GM21360 (cell line): Measurements from ENCODE around the gene ZBTB3.
"Not testable (repeated sequence)": the region's sequence is repeated elsewhere in the genome, so short reads cannot be mapped to it uniquely, and the experiment has no call there.

ENCODE experiments used
- ATAC-seq: cut with Tn5 transposase; IDR thresholded peaks from one replicate; pipeline ENCODE4 v1.9.1; 2021; ENCODE audit warnings: mild to moderate bottlenecking, moderate library complexity; ENCODE audit not compliant: unreplicated experiment

ZBTB3 gene

DNA sequence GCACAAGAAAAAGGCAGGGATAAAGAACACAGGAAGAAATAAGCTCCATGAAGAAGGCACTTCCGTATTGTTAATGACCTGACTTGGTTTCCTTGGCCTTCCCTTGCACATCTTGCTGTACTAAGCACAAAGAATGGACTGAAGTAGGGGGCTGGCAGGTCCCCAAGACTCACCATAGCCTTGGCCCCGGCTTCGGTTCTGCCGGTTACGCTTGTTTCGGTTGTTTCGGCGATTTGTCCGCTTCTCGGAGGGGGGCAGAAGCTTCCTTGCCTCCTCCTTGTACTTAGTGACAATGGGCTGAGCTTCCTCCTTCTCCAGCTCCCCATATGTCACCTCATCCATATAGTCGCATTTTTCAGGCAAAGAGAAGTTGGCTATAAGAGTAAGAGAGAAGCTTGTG lies 37.1 kb downstream of the ZBTB3 start:
- ATAC-seq = no peak

DNA sequence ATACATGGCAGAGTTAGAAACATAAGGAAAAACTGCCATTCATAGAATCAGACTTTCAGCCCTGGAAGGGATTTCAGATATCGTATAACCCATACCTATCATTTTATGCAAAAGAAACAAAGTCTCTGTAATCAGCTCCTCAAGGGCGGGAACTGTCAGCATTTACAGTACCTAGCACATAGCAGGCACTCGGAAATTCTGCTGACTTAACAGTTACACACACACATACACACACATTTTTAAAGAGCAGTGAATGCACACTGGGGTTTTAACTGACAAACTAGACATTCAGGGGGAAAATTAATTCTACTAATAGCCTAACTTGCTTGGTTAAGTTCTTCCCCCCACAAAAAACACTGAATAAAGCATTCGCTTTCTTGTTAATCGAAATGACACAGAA lies 37.8 kb downstream of the ZBTB3 start:
- no peak for ATAC-seq

DNA sequence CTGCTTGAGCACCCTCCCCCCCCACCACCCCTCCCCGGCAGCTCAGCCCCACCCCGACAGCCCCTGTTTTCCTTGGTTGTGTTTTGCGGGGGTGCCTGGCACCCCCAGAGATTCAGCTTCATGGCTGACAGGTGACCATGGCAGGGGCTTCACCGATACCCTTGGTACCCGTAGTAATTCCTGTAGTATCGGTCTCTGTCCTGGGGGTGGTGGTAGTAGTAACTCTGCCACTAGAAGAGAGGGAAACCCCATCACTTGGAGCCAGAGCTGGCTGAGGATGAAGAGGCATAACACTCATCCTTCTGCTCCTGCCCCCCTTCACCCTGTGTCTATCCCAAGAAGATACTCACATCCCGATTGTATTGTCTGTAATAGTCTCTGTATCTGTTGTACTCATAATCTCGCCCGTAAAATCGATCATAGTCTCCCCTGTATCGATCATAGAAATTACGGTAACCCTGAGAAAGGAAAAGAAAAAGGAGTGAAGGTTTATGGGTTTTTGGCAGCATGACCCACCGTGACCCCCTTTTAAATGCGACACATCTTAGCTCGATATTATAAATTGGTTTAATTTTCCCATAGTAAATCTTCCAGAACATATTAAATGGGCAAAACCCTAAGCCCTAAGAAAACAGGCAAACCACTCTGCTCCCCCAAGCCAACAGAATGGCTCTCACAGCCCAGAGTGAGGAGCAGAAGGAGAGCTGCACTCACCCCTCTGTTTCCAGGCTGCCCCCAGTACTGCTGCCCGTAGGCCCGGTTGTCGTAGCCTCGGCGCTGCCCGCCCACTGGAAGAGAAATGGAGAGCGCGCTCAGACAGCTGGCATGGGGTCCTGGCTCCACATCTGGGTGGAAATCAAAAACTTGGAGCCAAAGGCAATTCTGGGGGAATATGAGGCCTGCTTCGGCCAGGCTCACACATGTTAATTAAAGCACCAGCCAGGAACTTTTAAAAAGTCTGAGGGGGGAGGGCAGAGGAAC lies 38.5 kb downstream of the ZBTB3 start:
- ATAC-seq = no peak

DNA sequence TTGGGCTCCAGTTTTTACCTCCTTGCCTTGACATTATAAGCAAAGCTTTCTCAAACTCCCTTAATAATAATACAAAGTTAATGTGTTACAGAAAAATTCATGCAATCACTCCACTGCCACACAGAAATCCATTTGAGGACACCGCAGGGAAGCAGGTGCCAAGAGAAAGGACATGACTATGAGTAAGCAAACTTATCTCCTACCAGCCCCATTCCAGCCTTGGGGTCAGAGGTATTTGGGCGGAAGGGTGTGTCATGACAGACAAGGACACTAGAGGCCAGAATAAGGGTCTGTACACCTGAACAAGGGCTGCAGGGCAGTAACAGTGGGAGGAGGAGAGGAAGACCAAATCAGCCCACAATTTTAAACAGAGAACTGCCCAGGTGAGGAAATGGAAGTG lies 40.6 kb downstream of the ZBTB3 start:
- no peak for ATAC-seq

DNA sequence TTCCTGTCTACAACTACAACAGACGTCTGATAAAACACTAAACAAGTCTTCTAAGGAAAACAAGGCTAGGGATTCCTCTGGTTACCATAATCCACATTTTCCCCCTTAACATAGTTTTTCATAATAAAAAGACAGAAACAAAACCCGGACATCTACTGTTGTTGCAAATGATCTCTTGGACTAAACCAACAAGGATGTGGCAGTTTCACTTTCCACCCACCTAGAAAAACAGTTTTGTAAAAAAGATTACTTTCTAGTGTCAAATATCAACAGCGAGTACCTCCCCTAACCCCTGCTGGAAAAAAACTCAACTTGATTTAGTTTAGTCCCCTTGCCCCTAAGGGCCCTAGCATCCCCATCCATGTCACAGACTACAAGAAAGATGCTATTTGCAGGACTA lies 41.1 kb downstream of the ZBTB3 start:
- ATAC-seq = no peak

DNA sequence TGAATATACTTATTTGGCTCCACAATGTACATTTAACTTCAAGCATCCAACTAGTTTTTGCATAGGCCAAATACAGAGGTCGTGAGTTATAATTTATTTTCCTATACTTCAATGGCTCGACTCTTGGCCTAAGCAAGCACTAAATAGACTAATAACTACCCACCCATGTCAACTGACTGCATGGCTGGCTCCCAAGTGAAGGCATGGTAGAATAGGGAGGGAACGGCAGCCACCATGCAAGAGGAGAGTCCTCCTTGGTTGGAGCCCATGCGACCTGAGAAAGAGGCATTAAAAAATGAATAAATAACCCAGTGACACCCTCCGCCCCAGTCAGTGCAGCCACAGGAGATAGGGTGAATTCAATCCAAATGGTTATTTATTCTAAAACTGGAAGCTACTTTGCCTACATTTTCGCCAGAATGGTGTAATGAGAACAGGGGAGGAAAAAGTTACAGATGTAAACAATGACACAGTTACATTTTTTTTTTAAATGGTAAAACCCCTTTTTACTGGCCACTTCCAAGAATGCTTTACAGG lies 41.6 kb downstream of the ZBTB3 start:
- ATAC-seq = no peak

DNA sequence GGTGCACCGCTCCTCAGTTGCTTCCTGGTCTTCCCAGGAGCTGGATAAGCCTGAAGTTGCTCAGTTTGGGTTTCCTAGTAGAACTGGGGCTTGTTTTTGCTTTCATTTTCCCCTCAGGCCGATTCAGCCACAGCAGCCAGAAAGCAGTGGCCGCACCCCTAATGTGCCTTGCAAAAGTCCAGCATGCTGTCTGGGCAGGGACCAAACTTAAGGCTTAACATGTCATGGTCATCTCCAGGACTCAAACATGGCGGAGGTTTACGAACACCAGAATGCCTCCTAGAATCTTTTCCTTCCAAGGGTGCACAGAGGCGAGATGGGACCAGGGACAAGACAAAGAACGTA lies 44.0 kb downstream of the ZBTB3 start:
- peak; percentile 2 for ATAC-seq

DNA sequence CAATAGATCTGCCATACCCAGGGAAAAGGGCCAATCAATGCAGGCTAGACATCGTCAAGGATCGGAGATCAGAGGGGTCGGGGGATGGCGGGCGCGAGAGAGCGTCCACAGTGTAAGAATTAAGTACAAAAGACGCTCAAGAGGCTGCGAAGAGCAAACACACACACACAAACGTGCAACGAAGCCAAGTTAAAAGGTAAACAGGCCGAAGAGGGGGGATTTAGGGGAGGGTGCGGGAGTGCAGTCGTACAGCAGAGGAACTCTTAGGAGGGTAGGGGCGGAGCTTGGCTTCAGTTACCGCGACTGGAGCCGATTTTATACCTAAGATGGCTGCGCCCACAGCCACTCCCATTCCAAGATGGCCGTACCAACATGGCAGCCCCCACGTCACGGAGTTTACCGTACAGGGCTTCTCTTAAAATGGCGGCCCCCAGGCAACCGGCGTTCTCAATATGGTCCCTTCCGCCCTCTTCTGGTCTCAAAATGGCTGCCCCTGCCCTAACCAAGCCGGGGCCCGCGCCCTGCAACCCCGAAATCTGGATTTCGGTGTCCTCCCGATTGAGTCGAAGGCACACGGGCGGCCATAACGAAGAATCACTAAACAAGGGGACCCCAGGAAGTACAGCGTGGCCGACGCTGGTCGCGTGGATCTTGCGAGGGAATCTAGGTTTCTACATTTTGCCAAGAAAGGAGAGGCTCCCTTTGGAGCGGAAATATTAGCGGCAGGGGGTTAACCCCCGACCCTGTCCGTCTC lies 44.5 kb downstream of the ZBTB3 start:
- ATAC-seq = peak; percentile 54

DNA sequence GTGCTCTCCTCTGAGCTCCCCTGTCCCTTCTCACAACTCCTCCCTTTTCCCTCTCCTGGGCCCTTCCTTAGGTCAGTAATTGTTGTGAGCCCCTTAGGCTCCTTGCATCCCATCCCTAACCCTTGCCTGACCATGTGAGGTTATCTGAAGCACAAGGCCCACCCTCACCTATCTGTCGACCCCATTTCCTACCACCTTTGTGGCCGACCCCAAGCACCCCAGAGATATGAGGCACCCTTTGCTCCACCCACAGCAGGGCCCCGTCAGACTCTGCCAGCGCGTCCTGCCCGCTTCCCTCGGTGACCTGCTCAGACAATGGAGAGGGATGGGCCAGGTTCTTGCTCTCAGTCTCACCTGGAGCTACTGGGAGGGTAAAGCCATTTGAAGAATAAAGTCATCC lies 45.2 kb downstream of the ZBTB3 start:
- no peak for ATAC-seq

DNA sequence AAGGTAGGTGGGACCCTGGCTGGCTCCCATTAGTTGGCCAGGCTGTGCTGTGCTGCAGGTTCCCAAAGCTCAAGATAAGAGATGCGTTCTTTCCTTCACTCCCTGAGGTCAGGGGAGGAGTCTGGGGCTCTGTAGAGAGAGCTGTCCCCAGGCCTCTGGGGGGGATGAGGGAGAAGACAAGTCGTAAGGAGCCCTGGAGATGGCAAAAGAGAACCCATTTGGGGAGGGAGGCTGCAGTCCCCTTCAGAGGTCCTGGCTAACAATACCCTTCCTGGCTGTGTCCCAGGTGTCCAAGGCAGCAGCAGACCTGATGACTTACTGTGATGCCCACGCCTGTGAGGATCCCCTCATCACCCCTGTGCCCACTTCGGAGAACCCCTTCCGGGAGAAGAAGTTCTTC lies 45.6 kb downstream of the ZBTB3 start:
- no peak for ATAC-seq

DNA sequence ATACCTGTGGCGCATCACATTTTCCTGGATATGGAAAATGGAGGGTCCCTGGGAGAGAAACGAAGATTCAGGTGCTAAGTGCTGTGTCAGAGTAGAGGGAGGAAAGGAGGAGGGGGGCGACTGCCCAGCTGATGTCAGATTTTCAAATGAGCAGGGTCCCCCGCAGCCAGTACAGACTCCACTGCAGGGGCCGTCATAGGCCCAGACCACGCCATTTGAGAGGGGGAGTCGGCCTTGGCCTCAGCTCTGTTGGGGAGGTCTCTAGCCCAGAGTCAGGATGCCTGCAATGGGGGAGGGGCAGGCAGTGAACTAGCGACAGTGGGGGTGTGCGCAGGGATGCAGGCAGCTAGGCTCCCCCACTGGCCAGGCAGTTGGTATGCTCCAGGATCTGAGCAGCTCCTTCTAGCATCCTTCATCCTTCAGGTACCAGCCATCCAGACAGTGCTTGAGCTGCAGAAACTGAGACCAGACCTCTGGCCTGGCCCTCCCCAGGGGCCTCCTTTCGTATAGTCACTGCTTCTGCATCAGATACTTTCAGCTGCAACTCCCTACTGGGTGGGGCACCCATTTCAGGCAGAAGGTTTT lies 46.6 kb downstream of the ZBTB3 start, which contains the start of the genes BSCL2 and GNG3:
Gene BSCL2, minus strand, starts transcription at position 148 of the 585 bp plus-strand sequence. CDS start 229 bp downstream, outside the sequence.
Gene GNG3, plus strand, starts transcription at position 400 of the 585 bp plus-strand sequence. CDS start 620 bp downstream, outside the sequence.
- no peak for ATAC-seq

DNA sequence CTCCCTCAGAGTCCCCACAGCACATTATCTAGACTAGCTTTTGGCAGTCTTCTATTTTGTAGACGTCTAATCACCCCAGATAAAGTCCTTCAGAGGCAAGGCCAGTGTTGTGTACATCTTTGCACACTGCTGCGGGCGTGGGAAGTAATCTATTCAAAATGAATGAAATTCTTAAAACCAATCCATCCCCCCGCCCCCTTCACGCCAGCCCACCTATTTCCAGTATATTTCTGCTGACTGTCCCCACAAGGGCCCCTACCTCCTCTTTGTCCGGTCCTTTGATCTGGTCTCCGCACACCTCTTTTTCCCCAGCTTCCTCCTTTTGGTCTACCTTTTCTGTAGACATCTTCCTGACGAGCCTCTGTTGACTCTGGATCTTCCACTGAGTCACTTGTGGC lies 47.1 kb downstream of the ZBTB3 start:
- no peak for ATAC-seq

DNA sequence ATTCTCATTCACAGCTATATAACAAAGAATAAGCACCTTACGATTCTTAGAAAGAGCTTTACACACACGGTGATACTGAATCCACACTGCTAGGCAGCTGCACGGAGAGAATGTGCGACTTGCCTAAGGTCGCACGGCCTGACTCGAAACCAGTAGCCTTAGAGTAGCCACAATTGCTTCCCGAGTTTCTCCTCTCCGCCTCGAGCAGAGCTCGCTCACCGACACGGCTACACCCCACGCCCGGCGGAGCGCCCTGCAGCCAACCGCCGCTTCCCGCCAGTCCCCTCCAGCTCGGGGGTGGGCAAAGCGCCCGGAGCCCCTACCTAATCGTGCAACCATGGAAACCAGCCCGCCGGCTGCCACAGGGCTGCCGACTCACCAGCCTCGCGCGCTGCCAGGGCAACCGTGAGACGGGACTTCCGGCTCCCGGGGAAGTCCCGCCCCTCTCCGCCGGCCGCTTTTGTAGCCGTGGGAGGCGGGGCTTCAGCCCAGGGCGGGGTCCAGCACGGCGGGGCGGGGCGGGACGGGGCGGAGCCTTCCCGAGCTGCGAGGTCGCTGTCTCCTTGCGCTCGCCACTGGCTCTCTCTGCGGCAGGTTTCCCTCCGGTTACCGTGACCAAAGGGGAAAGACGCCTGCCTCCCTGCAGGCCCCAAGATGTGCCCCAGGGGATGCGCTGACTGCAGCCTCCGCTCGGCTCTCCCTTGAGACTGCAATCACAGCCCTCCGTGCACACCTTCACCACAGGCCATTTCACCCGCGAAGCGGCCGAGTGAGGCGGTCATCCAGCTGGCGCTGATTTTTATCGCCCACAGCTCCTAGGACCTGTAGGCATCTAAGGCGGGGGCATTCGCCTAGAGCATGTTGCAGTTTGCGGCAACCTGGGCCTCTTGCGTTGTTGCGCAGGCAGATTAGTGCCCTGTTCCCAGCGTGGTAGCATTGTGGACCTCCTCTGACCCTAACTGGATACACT lies 47.8 kb downstream of the ZBTB3 start:
- ATAC-seq = peak; percentile 64

DNA sequence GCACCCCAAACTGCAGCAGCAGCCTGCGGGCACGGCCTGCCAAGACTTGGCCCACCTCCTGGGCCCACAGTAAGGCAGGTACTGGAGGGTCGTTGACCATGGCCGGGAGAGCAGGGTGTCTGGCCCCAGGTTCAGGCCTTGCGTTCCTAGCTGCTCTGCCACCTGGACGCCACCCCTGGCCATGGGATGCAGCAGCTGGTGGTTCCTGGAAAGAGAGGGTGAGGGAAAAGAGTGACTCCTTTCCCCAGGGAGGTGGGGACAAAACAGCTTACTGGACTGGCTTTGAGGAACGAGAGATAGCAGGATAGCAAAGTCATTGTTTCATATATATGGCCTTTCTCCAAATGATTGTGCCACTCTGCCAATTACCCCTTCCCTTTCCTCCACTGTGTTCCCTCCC lies 48.5 kb downstream of the ZBTB3 start:
- no peak for ATAC-seq

DNA sequence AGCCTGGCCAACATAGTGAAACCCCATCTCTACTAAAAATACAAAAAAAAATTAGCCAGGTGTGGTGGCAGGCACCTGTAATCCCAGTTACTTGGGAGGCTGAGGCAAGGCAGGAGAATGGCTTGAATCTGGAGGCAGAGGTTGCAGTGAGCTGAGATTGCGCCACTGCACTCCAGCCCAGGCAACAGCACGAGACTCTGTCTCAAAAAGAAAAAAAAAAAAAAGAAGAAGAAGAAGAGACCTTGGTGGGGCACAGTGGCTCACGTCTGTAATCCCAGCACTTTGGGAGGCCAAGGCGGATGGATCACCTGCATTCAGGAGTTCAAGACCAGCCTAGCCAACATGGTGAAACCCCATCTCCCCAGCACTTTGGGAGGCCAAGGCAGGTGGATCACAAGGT lies 50.0 kb downstream of the ZBTB3 start:
- ATAC-seq = not testable (repeated sequence)

DNA sequence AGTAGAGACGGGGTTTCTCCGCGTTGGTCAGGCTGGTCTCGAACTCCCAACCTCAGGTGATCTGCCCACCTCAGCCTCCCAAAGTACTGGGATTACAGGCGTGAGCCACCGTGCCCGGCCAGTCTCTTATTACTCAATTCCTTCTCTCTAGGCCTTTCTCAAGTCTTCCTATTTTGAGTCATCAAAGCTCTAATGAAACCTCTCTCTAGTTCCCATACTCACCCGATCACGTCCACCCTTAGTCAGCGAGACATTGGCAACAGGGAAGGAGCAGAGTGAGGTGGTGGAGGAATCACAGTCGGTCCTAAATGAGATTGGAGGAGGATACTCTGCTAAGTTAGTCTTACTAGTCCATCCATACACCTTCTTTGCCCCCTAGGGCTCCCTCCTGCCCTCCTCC lies 51.7 kb downstream of the ZBTB3 start:
- ATAC-seq = no peak
